Naive thymus-derived CD8-positive, alpha-beta T cell (primary cell): ENCODE measurements around the gene ACTR3C. TPM values are rescaled to one million over a fixed set of nuclear protein-coding genes. Genes with fewer than 3 reads are reported as not detected.
A peak's percentile ranks its signal among the peaks of the same experiment; 100 is the strongest.
"Not testable (repeated sequence)": the region's sequence is repeated elsewhere in the genome, so short reads cannot be mapped to it uniquely, and the experiment has no call there.

Source experiments
- ATAC-seq, 2 donors: fragments of 150-1000 bp; cut with Tn5 transposase in 1 of 2; sonication (Bioruptor Pico), chemical (Tn5 transposase) in 1 of 2; 1 replicate in 1 of 2; 2 replicates in 1 of 2; pipeline ENCODE4 v1.10.0; 2021; ENCODE audit warnings: mild to moderate bottlenecking in 2 of 2, moderate library complexity in 2 of 2
- POLR2A ChIA-PET: fragments of 350-600 bp; sonication (Branson Sonifier 250); formaldehyde crosslinking; loops from one replicate; lab custom pipeline; 2021; ENCODE audit warnings: antibody characterized with exemption; lab: Charles Lee
- DNase-seq, 10 donors: peaks; one replicate each; pipeline versions ENCODE4 v3.0.0 to v3.0.0-alpha.2; 2020 to 2022
- H3K27ac Mint-ChIP-seq, 10 donors: one replicate each; pipeline ENCODE4 v1.8.0; 2020 to 2022; ENCODE audit warnings: mild to moderate bottlenecking in 10 of 10, mixed read lengths in 10 of 10, moderate library complexity in 4 of 10, inconsistent platforms in 1 of 10
- H3K27me3 Mint-ChIP-seq, 5 donors: one replicate each; pipeline ENCODE4 v1.8.0; 2021 to 2022; ENCODE audit warnings: mixed read lengths in 5 of 5
- H3K36me3 Mint-ChIP-seq, 3 donors: one replicate each; pipeline ENCODE4 v1.8.0; 2020 to 2022; ENCODE audit warnings: mixed read lengths in 3 of 3, mild to moderate bottlenecking in 2 of 3, inconsistent platforms in 1 of 3
- H3K4me1 Mint-ChIP-seq, 4 donors: one replicate each; pipeline ENCODE4 v1.8.0; 2021 to 2022; ENCODE audit warnings: mixed read lengths in 4 of 4
- H3K4me3 Mint-ChIP-seq, 10 donors: one replicate each; pipeline ENCODE4 v1.8.0; 2020 to 2022; ENCODE audit warnings: mild to moderate bottlenecking in 10 of 10, mixed read lengths in 10 of 10, moderate library complexity in 6 of 10, inconsistent platforms in 1 of 10
- H3K9me3 Mint-ChIP-seq, 9 donors: one replicate each; pipeline ENCODE4 v1.8.0; 2020 to 2022; ENCODE audit warnings: mixed read lengths in 9 of 9, mild to moderate bottlenecking in 3 of 9, inconsistent platforms in 1 of 9, moderate library complexity in 1 of 9
- polyA plus RNA-seq, 3 donors: library from polyadenylated mRNA; unstranded; fragments of 300-500 nt; fragmentation: Illumina TruSeq; gene quantifications; one replicate each; pipeline ENCODE4 v1.2.3, GENCODE V29; 2021
- total RNA-seq, 8 experiments: library from RNA in 2 of 8; stranded (reverse) in 2 of 8; gene quantifications; one replicate each; pipeline ENCODE4 v1.2.3 and lab custom pipeline; 2021 to 2026

ACTR3C gene
- total and polyA plus RNA-seq, 5 experiments from 2014 or later, result 2.1 to 12.8 (median 4.6) TPM

DNA sequence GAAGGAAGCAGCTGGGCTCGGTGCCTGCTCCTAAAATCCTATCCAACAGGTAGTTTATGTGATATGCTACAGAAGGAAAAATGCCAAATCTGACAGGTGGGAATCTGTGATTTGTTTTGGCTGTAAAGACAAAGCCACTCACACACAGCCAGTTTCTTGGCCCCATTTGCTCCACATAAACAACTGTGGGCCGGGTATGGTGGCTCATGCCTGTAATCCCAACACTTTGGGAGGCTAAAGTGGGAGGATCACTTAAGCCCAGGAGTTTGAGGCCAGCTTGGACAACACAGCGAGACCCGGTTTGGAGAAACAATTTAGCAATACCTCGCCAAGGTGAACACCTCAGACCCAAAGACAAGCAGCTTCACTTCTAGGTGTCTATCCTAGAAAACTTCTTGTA is 17.0 kb downstream of the ACTR3C start:
- ATAC-seq, H3K27ac Mint-ChIP-seq, POLR2A ChIA-PET: not testable (repeated sequence)

DNA sequence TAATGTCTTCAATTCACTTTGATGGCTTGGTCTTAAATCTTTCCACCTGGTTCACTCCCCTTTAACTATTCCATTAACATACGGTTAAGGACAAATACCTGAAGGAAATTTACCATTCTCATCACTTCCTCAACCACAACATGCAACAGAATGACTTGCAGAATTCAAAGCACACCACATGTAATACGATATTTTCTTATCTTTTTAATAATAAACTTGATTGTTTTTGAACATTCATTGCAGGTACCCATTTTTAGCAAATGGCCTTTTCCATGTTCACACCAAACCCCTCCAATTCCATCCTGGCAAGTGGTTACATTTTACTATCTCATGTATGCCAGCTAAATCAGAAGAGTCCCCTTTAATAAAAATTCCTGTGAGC is 17.5 kb downstream of the ACTR3C start:
- H3K4me1 Mint-ChIP-seq, result peaks cover 0 to 14% (median 3%) of the 10 kb centered on the region in 4 donors
- ATAC-seq, H3K4me3 Mint-ChIP-seq, H3K27ac Mint-ChIP-seq, H3K27me3 Mint-ChIP-seq, H3K36me3 Mint-ChIP-seq, DNase-seq, POLR2A ChIA-PET, H3K9me3 Mint-ChIP-seq: not testable (repeated sequence)

More for the DNA sequence above, 17.0 kb downstream of the ACTR3C start:
- not testable (repeated sequence) for H3K4me3 Mint-ChIP-seq, H3K36me3 Mint-ChIP-seq, DNase-seq, H3K27me3 Mint-ChIP-seq, H3K9me3 Mint-ChIP-seq
- peaks cover 0 to 14% (median 3%) of the 10 kb centered on the region in 4 donors for H3K4me1 Mint-ChIP-seq

DNA sequence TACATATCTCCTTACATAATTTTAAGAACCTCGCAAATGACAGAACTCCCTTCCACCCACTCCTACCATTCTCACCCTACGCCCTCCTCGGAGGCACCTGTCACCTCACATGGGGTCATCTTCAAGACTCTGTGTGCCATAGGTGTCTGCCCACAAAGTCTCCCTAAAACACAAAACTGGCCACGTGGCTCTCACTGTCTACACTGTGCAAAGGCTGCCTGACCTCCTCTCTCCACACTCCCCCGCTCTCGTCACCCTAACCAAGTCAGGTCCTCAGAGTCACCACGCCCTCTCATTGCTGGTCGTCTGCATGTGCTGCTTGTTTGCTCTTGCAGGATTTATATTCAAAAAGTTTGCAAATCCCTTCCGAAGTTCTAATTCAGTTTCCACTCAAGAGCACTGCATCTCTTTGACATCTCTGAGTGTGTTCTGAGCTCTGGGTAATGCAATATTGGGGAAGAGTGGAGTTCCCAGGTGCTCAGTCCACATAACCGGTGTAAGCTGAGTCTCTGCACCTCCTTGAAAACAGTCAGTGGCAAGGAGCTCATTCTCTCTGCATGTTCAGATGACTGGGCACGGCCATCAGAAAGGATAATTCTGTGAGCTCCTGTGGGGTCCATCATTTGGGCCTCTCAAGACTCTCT is 18.0 kb downstream of the ACTR3C start:
- H3K36me3 Mint-ChIP-seq, DNase-seq, ATAC-seq, H3K27ac Mint-ChIP-seq, H3K4me3 Mint-ChIP-seq, POLR2A ChIA-PET, H3K27me3 Mint-ChIP-seq, H3K9me3 Mint-ChIP-seq: not testable (repeated sequence)
- peaks cover 0 to 14% (median 3%) of the 10 kb centered on the region in 4 donors for H3K4me1 Mint-ChIP-seq

DNA sequence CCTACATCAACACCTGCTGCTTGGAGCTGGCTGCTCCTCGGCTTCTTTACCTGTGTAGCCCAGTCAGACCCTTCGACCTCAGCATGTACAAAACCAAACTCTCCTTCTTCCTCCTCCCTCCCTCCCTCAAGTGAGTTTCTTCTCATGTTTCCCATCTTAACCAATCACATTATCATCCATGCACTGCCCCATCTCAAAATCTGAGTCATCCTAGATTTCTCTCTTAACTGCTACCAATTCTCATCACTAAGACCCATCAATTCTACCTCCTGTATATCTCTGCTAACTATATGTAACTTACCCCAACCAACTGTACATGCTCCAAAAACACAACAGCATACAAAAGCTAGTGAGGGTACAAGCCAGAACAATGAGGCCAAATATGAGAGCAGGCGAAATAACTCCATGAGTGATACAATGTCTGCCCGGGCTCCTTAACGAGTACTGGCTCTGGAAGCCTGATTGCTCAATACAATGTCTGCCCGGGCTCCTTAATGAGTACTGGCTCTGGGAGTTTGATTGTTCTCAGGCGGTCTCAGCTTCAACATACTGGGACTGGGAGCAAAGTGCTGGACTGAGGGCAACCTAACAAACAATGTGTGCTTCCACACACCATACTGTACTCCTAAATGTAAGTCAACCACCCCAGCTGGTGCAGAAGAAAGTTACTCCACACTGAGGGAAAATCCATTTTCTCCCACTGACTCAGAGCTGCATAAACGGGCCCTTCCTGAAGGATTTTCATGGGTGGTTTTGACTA is 18.7 kb downstream of the ACTR3C start:
- peaks cover 0 to 14% (median 3%) of the 10 kb centered on the region in 4 donors for H3K4me1 Mint-ChIP-seq
- DNase-seq, H3K27me3 Mint-ChIP-seq, ATAC-seq, POLR2A ChIA-PET, H3K36me3 Mint-ChIP-seq, H3K9me3 Mint-ChIP-seq, H3K4me3 Mint-ChIP-seq, H3K27ac Mint-ChIP-seq: not testable (repeated sequence)

DNA sequence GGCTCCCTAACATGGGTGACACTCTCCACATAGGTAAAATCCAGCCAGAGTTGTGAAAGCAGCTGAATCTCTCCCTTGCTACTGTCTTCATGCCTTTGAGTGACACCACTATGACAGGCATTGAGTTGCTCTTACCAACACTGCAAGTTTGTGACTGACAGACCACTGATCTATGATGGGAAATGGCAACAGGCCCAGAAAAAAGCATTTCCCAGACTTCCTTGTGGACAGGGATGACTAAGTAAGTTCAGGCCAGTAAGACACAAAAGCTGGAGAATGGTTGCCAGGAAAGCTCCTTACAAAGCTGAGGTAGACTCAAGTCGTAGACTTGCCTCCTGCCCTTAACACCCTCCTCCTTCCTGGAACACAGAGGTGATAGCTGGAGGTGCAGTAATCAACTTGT is 20.4 kb downstream of the ACTR3C start:
- H3K9me3 Mint-ChIP-seq, H3K4me3 Mint-ChIP-seq, H3K27ac Mint-ChIP-seq, ATAC-seq, H3K27me3 Mint-ChIP-seq, POLR2A ChIA-PET, H3K4me1 Mint-ChIP-seq, DNase-seq, H3K36me3 Mint-ChIP-seq: not testable (repeated sequence)

DNA sequence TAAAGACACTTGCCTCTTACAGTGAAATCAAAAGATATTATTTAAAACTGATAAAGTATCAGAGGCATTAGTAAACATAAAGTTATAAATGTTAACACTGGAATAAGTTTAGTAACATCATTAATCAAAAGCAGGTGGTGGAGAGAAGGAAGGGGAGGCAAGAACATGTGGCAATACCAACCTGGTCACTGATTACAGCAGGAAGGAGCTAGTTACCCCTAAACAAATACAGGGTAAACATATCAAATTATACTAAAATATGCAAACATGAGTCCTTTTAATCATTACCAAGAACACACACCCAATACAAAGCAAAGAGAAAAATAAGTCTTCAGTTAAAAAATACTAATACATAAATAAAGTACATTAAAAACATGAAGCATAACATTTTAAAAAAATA is 25.4 kb downstream of the ACTR3C start:
- H3K27me3 Mint-ChIP-seq, H3K27ac Mint-ChIP-seq, POLR2A ChIA-PET, DNase-seq, ATAC-seq, H3K4me3 Mint-ChIP-seq, H3K9me3 Mint-ChIP-seq, H3K4me1 Mint-ChIP-seq: not testable (repeated sequence)
- peaks cover 0 to 12% (median 0%) of the 10 kb centered on the region in 3 donors for H3K36me3 Mint-ChIP-seq

DNA sequence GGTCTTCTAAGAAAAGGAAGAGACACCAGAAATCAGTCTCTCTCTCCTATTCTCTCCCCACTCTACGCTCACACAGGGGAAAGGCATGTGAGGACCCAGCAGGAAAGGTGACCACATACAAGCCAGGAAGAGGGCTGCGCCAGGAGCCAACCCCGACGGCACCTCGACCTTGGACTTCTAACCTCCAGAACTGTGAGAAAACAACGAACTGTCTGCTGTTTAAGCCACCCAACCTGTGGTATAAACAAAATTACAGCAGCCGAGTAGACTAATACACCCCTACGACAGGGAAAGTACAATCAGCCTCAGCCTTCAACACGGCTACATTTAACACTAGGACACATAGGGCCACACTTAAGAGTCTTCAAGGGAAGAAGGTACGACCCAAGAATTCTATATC is 26.5 kb downstream of the ACTR3C start:
- H3K27ac Mint-ChIP-seq, H3K4me1 Mint-ChIP-seq, H3K4me3 Mint-ChIP-seq, H3K27me3 Mint-ChIP-seq, DNase-seq, POLR2A ChIA-PET, ATAC-seq, H3K9me3 Mint-ChIP-seq: not testable (repeated sequence)
- H3K36me3 Mint-ChIP-seq, result peaks cover 0 to 12% (median 0%) of the 10 kb centered on the region in 3 donors

DNA sequence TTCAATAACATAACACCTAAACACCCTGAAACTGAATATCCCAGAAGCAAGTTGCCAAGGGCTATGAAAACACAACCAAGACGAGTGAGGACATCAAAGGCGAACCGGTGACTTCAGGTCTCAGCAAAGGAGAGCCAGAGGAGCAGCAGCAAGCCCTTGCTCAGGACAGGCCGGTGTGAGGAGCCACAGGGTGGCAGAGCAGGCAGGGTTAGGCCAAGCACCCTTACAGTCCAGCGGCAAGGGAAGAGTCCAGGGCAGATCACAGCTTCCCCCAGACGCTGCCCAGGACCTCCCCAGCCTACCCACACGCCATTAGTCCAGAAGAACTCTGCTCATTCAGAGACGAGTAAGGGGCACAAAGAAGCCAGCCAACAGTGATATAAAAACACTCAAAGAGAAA is 27.7 kb downstream of the ACTR3C start:
- H3K27me3 Mint-ChIP-seq, H3K9me3 Mint-ChIP-seq, H3K27ac Mint-ChIP-seq, H3K4me1 Mint-ChIP-seq, DNase-seq, ATAC-seq, POLR2A ChIA-PET, H3K4me3 Mint-ChIP-seq: not testable (repeated sequence)
- H3K36me3 Mint-ChIP-seq, result peaks cover 0 to 12% (median 0%) of the 10 kb centered on the region in 3 donors

DNA sequence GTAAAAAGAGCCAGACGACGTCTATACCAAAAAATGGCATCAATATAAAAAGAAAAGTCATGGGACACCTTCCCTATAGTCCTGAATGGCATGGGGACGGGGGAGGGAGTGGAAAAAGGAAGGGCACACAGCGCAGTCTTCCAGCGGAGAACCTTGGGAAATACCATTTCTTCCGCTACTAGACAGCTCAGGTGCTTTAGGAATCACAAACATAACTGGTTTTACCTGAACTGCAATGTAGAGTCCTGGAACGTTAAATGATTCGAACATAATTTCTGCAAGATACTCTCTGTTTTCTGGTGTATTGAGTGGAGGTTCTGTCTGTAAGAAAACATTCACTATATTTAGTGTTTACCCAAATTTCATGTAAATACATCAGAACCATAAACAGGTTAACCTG is 28.3 kb downstream of the ACTR3C start:
- H3K9me3 Mint-ChIP-seq, POLR2A ChIA-PET, DNase-seq, H3K4me3 Mint-ChIP-seq, ATAC-seq, H3K27ac Mint-ChIP-seq, H3K27me3 Mint-ChIP-seq, H3K4me1 Mint-ChIP-seq: not testable (repeated sequence)
- H3K36me3 Mint-ChIP-seq, result peaks cover 0 to 12% (median 0%) of the 10 kb centered on the region in 3 donors

DNA sequence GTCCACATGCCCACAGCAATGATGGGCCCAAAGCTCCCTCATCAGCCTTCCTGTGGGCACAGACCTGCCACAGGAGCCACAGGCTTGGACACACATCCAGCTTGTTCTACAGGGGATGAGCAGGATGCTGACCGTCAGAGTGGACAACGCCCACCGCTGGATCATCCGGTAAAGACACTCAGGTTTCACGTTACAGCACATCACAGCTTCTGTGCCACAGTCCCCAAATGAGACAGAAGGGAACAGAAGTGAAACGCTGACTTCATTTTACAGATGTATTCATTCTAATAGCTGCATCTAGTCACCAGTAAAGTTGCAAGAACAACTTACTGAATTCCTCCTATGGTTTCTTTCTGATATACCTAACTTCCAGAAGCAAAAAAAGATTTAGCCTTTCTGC is 33.0 kb downstream of the ACTR3C start:
- peaks cover 0 to 12% (median 0%) of the 10 kb centered on the region in 3 donors for H3K36me3 Mint-ChIP-seq
- H3K4me3 Mint-ChIP-seq, H3K9me3 Mint-ChIP-seq, DNase-seq, H3K4me1 Mint-ChIP-seq, ATAC-seq, H3K27ac Mint-ChIP-seq, POLR2A ChIA-PET, H3K27me3 Mint-ChIP-seq: not testable (repeated sequence)

DNA sequence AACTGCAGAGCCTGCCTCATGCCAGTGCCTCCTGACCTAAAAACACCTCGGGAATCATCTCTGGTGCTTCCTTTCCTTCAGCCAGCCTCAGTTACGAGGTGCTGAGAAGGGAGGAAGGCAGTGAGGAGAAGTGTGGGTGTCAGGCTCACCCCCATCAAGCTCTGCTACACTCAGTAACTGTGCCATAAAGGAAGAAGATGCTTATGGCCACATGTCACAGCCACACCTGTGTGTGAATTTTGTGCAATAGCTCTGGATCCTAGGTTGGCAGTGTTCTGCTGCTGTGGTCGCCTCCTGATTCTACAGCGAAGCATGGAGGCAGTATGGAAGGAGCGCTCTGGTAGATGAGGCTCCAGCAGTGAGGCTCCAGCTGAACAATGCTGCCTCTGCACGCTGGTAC is 34.5 kb downstream of the ACTR3C start:
- H3K9me3 Mint-ChIP-seq, H3K27ac Mint-ChIP-seq, H3K4me1 Mint-ChIP-seq, H3K36me3 Mint-ChIP-seq, DNase-seq, H3K4me3 Mint-ChIP-seq, ATAC-seq, H3K27me3 Mint-ChIP-seq, POLR2A ChIA-PET: not testable (repeated sequence)

DNA sequence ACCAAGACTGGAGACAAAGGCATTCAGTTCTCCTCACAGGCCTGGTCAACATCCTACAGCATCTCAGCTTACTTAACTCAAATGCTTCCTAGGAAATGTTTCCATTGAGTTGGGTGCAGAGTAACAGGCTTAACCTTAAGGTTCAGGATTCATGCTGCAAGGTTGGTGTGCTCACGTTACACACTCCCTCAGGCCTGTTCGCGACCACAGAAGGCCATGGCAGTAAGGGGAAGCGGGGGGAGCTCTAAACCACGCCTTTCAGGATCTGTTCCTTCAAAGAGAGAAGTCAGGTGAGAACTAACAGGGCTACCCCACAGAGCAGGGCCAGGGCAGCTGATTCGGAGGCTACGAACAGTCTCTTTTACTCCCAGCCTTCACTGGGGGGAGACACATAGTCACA is 35.5 kb downstream of the ACTR3C start:
- DNase-seq, H3K4me3 Mint-ChIP-seq, H3K27ac Mint-ChIP-seq, H3K9me3 Mint-ChIP-seq, POLR2A ChIA-PET, H3K27me3 Mint-ChIP-seq, ATAC-seq, H3K4me1 Mint-ChIP-seq, H3K36me3 Mint-ChIP-seq: not testable (repeated sequence)

DNA sequence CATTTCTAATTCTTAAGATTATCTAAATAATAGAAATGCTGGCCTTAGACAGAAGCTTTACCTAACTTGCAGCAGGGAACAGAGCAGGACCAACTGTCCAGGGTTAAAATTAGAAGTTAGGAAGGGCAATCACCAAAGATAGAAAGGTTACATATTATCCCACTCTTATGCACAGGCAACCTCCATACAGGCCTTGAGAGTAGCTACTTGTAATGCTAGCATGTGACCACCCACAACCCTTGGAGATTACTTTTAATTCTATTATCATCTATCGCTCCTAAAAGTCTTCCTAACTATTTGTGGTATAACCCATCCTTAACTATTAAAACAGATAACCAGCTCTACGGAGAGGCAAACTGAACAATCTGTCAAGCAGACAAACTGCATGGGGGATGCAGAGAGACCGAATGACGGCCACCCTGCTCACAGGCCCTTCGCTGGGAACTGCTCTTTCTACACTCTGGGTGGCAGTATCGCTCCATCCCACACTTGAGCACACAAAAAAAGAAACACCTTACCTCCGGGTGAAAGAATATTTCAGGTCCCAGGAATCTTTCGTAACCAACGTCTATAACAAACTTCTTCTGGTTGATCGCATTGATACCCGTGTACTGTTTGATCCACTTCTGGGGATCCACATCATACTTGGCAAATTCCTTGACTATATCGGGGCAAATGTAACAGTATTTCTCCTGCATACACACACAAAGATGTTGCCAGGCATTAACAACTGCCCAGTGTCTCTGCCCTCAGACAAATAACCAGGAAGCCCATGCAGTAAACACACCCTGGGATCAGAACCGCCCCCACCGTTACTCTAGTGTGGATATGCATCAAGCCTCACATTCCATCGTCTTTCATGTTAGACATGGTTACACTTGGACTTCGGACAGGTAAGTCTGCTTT is 37.2 kb downstream of the ACTR3C start:
- H3K9me3 Mint-ChIP-seq, H3K4me1 Mint-ChIP-seq, H3K36me3 Mint-ChIP-seq, POLR2A ChIA-PET, H3K27me3 Mint-ChIP-seq: not testable (repeated sequence)
- ATAC-seq (peak; percentile 90 to 96), DNase-seq (peak in 9 of 10 donors; percentile 15 to 64 (median 33))
- peak overlapping the region in 1 of 10 donors; percentile 0 for H3K27ac Mint-ChIP-seq
- peak overlapping the region in 1 of 10 donors; percentile 36 for H3K4me3 Mint-ChIP-seq
